IMR-90 (cell line): Measurements from ENCODE around the gene MSMO1. TPM values are rescaled to one million over a fixed set of nuclear protein-coding genes. Genes with fewer than 3 reads are reported as not detected.

Experiments
- ATAC-seq: fragments of 200-7000 bp; cut with Tn5 transposase; 2 replicates; pipeline ENCODE4 v1.9.1; 2020; ENCODE audit warnings: low read depth, mild to moderate bottlenecking, moderate library complexity
- BruUV-seq: library from RNA; stranded (reverse); fragments of 400-500 nt; replicated peaks from 2 replicates; lab custom pipeline; 2021; lab: Mats Ljungman, UMichigan
- CTCF ChIA-PET: fragments of 300-600 bp; formaldehyde crosslinking; extraction: SDS; loops from one replicate; lab custom pipeline; 2021; ENCODE audit warnings: antibody characterized with exemption; lab: Yijun Ruan, JAX
- POLR2A ChIA-PET: fragments of 300-600 bp; sonication (Branson Sonifier 250); formaldehyde crosslinking; loops from one replicate; lab custom pipeline; 2022; ENCODE audit warnings: antibody characterized with exemption; ENCODE audit not compliant: unreplicated experiment; lab: Charles Lee
- DNase-seq: peaks from one replicate; pipeline ENCODE4 v3.0.0; 2013
- H2AFZ ChIP-seq: replicated peaks from 2 replicates; pipeline ENCODE3; 2013; ENCODE audit warnings: low read length, mild to moderate bottlenecking; ENCODE audit not compliant: poor library complexity
- H2AK5ac ChIP-seq: 2 replicates; pipeline ENCODE4 v1.6.1; 2013; ENCODE audit warnings: low read depth, low read length, inconsistent platforms
- H2AK9ac ChIP-seq: replicated peaks from 2 replicates; pipeline ENCODE3; 2013; ENCODE audit warnings: mild to moderate bottlenecking, low read depth, low read length, moderate library complexity; ENCODE audit not compliant: poor library complexity
- H2BK120ac ChIP-seq: 2 replicates; pipeline ENCODE4 v1.6.1; 2013; ENCODE audit warnings: low read depth, low read length, inconsistent platforms
- H2BK15ac ChIP-seq: 3 replicates; pipeline ENCODE4 v1.6.1; 2013; ENCODE audit warnings: low read depth, low read length, inconsistent platforms
- H2BK20ac ChIP-seq: 2 replicates; pipeline ENCODE4 v1.6.1; 2013; ENCODE audit warnings: low read depth, mild to moderate bottlenecking, inconsistent platforms, low read length, moderate library complexity
- H2BK5ac ChIP-seq: 2 replicates; pipeline ENCODE4 v1.6.1; 2013; ENCODE audit warnings: mild to moderate bottlenecking, low read depth, low read length, inconsistent platforms; ENCODE audit not compliant: poor library complexity, severe bottlenecking
- H3K14ac ChIP-seq: replicated peaks from 2 replicates; pipeline ENCODE4 v1.6.1; 2013; ENCODE audit warnings: low read depth, low read length, inconsistent platforms
- H3K18ac ChIP-seq: 2 replicates; pipeline ENCODE4 v1.6.1; 2013; ENCODE audit warnings: low read depth, low read length, control low read depth
- H3K23ac ChIP-seq: 2 replicates; pipeline ENCODE4 v1.6.1; 2013; ENCODE audit warnings: low read depth, low read length, inconsistent platforms
- H3K27ac ChIP-seq: 2 replicates; pipeline ENCODE4 v1.5.1; 2013; ENCODE audit warnings: mild to moderate bottlenecking, control low read depth, low read length; ENCODE audit not compliant: insufficient read depth
- H3K27me3 ChIP-seq: 2 replicates; pipeline ENCODE4 v1.6.1; 2013; ENCODE audit warnings: low read length; ENCODE audit not compliant: control insufficient read depth, insufficient read depth
- H3K36me3 ChIP-seq: 2 replicates; pipeline ENCODE4 v1.6.1; 2013; ENCODE audit warnings: low read length, mixed read lengths; ENCODE audit not compliant: control insufficient read depth, insufficient read depth
- H3K4ac ChIP-seq: 2 replicates; pipeline ENCODE4 v1.6.1; 2013; ENCODE audit warnings: low read depth, low read length, inconsistent platforms
- H3K4me1 ChIP-seq: 2 replicates; pipeline ENCODE4 v1.6.1; 2013; ENCODE audit warnings: low read length, mixed read lengths; ENCODE audit not compliant: control insufficient read depth, insufficient read depth
- H3K4me2 ChIP-seq: 2 replicates; pipeline ENCODE4 v1.6.1; 2013; ENCODE audit warnings: low read depth, mild to moderate bottlenecking, control low read depth, low read length, moderate library complexity
- H3K4me3 ChIP-seq: 2 replicates; pipeline ENCODE4 v1.5.1; 2013; ENCODE audit warnings: low read depth, mild to moderate bottlenecking, control low read depth, low read length, moderate library complexity; ENCODE audit not compliant: insufficient read depth
- H3K56ac ChIP-seq: 2 replicates; pipeline ENCODE4 v1.6.1; 2013; ENCODE audit warnings: low read length, inconsistent platforms; ENCODE audit not compliant: insufficient read depth; ENCODE audit errors: extremely low read depth
- H3K79me1 ChIP-seq, 2 experiments: 2 replicates each; pipeline ENCODE4 v1.6.1; 2013; ENCODE audit warnings: low read length in 2 of 2, inconsistent platforms in 1 of 2, low read depth in 1 of 2
- H3K9ac ChIP-seq: 2 replicates; pipeline ENCODE4 v1.6.1; 2013; ENCODE audit warnings: low read depth, low read length, control low read depth
- H3K9me1 ChIP-seq: 2 replicates; pipeline ENCODE4 v1.6.1; 2013; ENCODE audit warnings: low read length, inconsistent platforms; ENCODE audit not compliant: insufficient read depth
- H3K9me3 ChIP-seq: 2 replicates; pipeline ENCODE4 v1.6.1; 2013; ENCODE audit warnings: low read length; ENCODE audit not compliant: control insufficient read depth, insufficient read depth
- H4K20me1 ChIP-seq: 2 replicates; pipeline ENCODE4 v1.6.1; 2013; ENCODE audit warnings: low read length, inconsistent platforms; ENCODE audit not compliant: insufficient read depth
- H4K5ac ChIP-seq: 2 replicates; pipeline ENCODE4 v1.6.1; 2013; ENCODE audit warnings: mild to moderate bottlenecking, low read depth, low read length, control low read depth
- H4K8ac ChIP-seq, 2 experiments: 2 replicates each; pipeline ENCODE4 v1.6.1; 2013; ENCODE audit warnings: low read depth in 2 of 2, low read length in 2 of 2, control low read depth in 1 of 2, inconsistent platforms in 1 of 2
- H4K91ac ChIP-seq: 2 replicates; pipeline ENCODE4 v1.6.1; 2013; ENCODE audit warnings: low read depth, low read length, inconsistent platforms; ENCODE audit not compliant: insufficient read depth
- BHLHE40 ChIP-seq: fragments of 150-350 bp; IDR thresholded peaks from 2 replicates; pipeline ENCODE4 v1.6.1; 2016; ENCODE audit warnings: mild to moderate bottlenecking, low read depth, low read length
- CEBPB ChIP-seq: IDR thresholded peaks from 2 replicates; pipeline ENCODE4 v1.6.1; 2012; ENCODE audit warnings: low read depth, low read length, improper control_type of control experiment
- CHD1 ChIP-seq: IDR thresholded peaks from 2 replicates; pipeline ENCODE4 v1.6.1; 2012; ENCODE audit warnings: low read depth, low read length, improper control_type of control experiment
- ELK1 ChIP-seq: fragments of 150-350 bp; IDR thresholded peaks from 2 replicates; pipeline ENCODE4 v1.6.1; 2016; ENCODE audit warnings: low read depth, mild to moderate bottlenecking, low read length, moderate library complexity, borderline replicate concordance
- FOS ChIP-seq: fragments of 150-350 bp; IDR thresholded peaks from 2 replicates; pipeline ENCODE4 v1.6.1; 2016; ENCODE audit warnings: low read depth, low read length
- MAFK ChIP-seq: IDR thresholded peaks from 2 replicates; pipeline ENCODE4 v1.6.1; 2012; ENCODE audit warnings: low read depth, low read length, improper control_type of control experiment
- MAZ ChIP-seq: IDR thresholded peaks from 2 replicates; pipeline ENCODE4 v1.6.1; 2012; ENCODE audit warnings: low read depth, mild to moderate bottlenecking, low read length, improper control_type of control experiment, moderate library complexity, borderline replicate concordance
- MXI1 ChIP-seq: IDR thresholded peaks from 2 replicates; pipeline ENCODE4 v1.6.1; 2012; ENCODE audit warnings: low read depth, mild to moderate bottlenecking, low read length, moderate library complexity, borderline replicate concordance
- NFE2L2 ChIP-seq: fragments of 150-350 bp; IDR thresholded peaks from 2 replicates; pipeline ENCODE4 v1.6.1; 2016; ENCODE audit warnings: low read depth, mild to moderate bottlenecking, low read length
- POLR2A ChIP-seq: IDR thresholded peaks from 2 replicates; pipeline ENCODE4 v1.6.1; 2012; ENCODE audit warnings: mild to moderate bottlenecking, low read depth, low read length
- RAD21 ChIP-seq: IDR thresholded peaks from 2 replicates; pipeline ENCODE4 v1.6.1; 2012; ENCODE audit warnings: low read length, improper control_type of control experiment
- RCOR1 ChIP-seq: IDR thresholded peaks from 2 replicates; pipeline ENCODE4 v1.6.1; 2012; ENCODE audit warnings: mild to moderate bottlenecking, low read length, improper control_type of control experiment; ENCODE audit not compliant: insufficient replicate concordance
- RFX5 ChIP-seq: IDR thresholded peaks from 2 replicates; pipeline ENCODE4 v1.8.0; 2012; ENCODE audit warnings: low read depth, mild to moderate bottlenecking, low read length, moderate library complexity
- SMC3 ChIP-seq: fragments of 150-350 bp; IDR thresholded peaks from 2 replicates; pipeline ENCODE4 v1.6.1; 2016; ENCODE audit warnings: low read depth, mild to moderate bottlenecking, antibody characterized with exemption, low read length, moderate library complexity
- USF2 ChIP-seq: fragments of 150-350 bp; IDR thresholded peaks from 2 replicates; pipeline ENCODE4 v1.6.1; 2017; ENCODE audit warnings: mild to moderate bottlenecking, antibody characterized with exemption, low read length, low read depth
- WGBS, 2 experiments: methylation state at CpG; one replicate each; pipeline versions ENCODE4 v1.1.5 to v1.1.7; 2013; ENCODE audit warnings: missing lambda C conversion rate in 2 of 2; ENCODE audit not compliant: insufficient read length in 1 of 2; ENCODE audit errors: extremely low coverage in 2 of 2; 5-methylcytosine and 5-hydroxymethylcytosine counted together
- dilution Hi-C: fragments of 300-500 bp; cut with HindIII; formaldehyde crosslinking; loops from one replicate; pipeline ENCODE4 v1.14.3; 2018; ENCODE audit warnings: low sequenced_read_pairs; ENCODE audit not compliant: unreplicated experiment
- in situ Hi-C: fragments of 300-500 bp; cut with MboI; formaldehyde crosslinking; loops from 3 replicates; pipeline ENCODE4 v1.14.3; 2019; ENCODE audit warnings: low sequenced_read_pairs, inconsistent platforms, mixed read lengths
- intact Hi-C: fragments of 100-400 bp; cut with micrococcal nuclease; formaldehyde crosslinking; loops from 2 replicates; pipeline ENCODE4 v1.10.0; 2022
- polyA plus RNA-seq, 3 experiments: library from polyadenylated mRNA; depleted of rRNA; stranded (reverse); fragments of >200 nt; gene quantifications; 2 replicates each; pipeline ENCODE4 v1.2.3, GENCODE V29; 2012; ENCODE audit warnings: low replicate concordance in 1 of 3
- total RNA-seq: library from RNA; depleted of rRNA; stranded (reverse); fragments of >200 nt; gene quantifications from 2 replicates; pipeline ENCODE4 v1.2.3, GENCODE V29; 2012
- TF ChIP-seq, protein P1 (sequence below): conservative IDR thresholded peaks from 2 replicates; pipeline ENCODE4 v1.5.1; 2012; ENCODE audit warnings: mild to moderate bottlenecking, low read depth, low read length, improper control_type of control experiment

MSMO1 gene
- total and polyA plus RNA-seq, 2 of the 4 experiments (the other 2 are of a cell fraction): 40.1 to 42.1 TPM

DNA sequence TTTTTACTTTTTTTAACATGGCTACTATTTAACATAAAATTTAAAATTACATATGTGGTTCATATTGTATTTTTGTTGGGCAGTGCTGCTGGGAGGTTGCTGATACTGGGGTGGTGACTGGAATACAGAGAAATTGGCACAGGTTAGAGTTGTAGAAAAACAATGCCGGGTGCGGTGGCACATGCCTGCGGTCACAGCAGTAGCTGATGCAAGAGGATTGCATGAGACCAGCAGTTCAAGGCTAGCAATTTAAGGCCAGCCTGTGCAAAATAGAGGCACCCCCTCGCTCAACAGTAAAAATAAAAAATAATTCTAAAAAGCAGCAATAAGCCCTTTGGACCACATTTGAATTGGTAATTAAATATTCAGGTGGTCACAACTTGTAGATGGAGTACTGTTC lies 39.6 kb downstream of the MSMO1 start:
- no peak overlapping the region for H2BK5ac ChIP-seq
- H4K91ac ChIP-seq: no peak overlapping the region
- no peak overlapping the region for H2BK20ac ChIP-seq
- no peaks in the 10 kb centered on the region for H3K36me3 ChIP-seq
- no peaks in the 10 kb centered on the region for H3K79me1 ChIP-seq
- no peak overlapping the region for H3K23ac ChIP-seq
- H3K4ac ChIP-seq: no peak overlapping the region
- no peak overlapping the region for H2AK9ac ChIP-seq
- no peak overlapping the region for H2AK5ac ChIP-seq
- H3K27me3 ChIP-seq: peaks cover 3% of the 10 kb centered on the region; the same call in 1 of the 2 replicates
- no CpG with 5 or more reads among the region's 4 CpGs for WGBS, 2 experiments
- DNase-seq (no peak), ATAC-seq (no peak)
- H2BK120ac ChIP-seq: no peak overlapping the region
- no peak overlapping the region for H4K5ac ChIP-seq
- H3K9me1 ChIP-seq: no peaks in the 10 kb centered on the region
- in situ Hi-C loops (no loop called here), intact Hi-C loops (no loop called here), dilution Hi-C loops (no loop called here)
- no TSS peak for BruUV-seq
- H3K9me3 ChIP-seq: no peaks in the 10 kb centered on the region
- H3K14ac ChIP-seq: no peak overlapping the region
- H3K56ac ChIP-seq: no peak overlapping the region
- H2BK15ac ChIP-seq: no peak overlapping the region
- TF ChIP-seq RAD21 (no peak), CHD1 (no peak), NFE2L2 (no peak), SMC3 (no peak), USF2 (no peak), POLR2A (no peak), BHLHE40 (no peak), CEBPB (no peak), FOS (no peak), RCOR1 (no peak), MXI1 (no peak), ELK1 (no peak), MAFK (no peak), MAZ (no peak), RFX5 (no peak)
- TF ChIP-seq, protein P1, sequence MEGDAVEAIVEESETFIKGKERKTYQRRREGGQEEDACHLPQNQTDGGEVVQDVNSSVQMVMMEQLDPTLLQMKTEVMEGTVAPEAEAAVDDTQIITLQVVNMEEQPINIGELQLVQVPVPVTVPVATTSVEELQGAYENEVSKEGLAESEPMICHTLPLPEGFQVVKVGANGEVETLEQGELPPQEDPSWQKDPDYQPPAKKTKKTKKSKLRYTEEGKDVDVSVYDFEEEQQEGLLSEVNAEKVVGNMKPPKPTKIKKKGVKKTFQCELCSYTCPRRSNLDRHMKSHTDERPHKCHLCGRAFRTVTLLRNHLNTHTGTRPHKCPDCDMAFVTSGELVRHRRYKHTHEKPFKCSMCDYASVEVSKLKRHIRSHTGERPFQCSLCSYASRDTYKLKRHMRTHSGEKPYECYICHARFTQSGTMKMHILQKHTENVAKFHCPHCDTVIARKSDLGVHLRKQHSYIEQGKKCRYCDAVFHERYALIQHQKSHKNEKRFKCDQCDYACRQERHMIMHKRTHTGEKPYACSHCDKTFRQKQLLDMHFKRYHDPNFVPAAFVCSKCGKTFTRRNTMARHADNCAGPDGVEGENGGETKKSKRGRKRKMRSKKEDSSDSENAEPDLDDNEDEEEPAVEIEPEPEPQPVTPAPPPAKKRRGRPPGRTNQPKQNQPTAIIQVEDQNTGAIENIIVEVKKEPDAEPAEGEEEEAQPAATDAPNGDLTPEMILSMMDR: no peak
- no peak overlapping the region for H3K27ac ChIP-seq
- no peaks in the 10 kb centered on the region for H4K20me1 ChIP-seq
- no peak overlapping the region for H3K4me3 ChIP-seq
- no peak overlapping the region for H4K8ac ChIP-seq
- H3K4me2 ChIP-seq: no peak overlapping the region
- H3K9ac ChIP-seq: no peak overlapping the region
- H2AFZ ChIP-seq: no peak overlapping the region
- ChIA-PET POLR2A (no interaction called here), CTCF (no interaction called here)
- H3K18ac ChIP-seq: no peak overlapping the region
- H3K4me1 ChIP-seq: no peaks in the 10 kb centered on the region
